ENCODE measurements around the gene RHOH.

The RHOH gene

GRCh38 chr4:40209401-40209800 lies 12.6 kb downstream of the RHOH start:
- DNase-seq = no peak

GRCh38 chr4:40210776-40211175 lies 13.9 kb downstream of the RHOH start:
- no peak for DNase-seq

GRCh38 chr4:40211224-40212185 lies 14.7 kb downstream of the RHOH start:
- DNase-seq = no peak

- DNase-seq = no peak
These were observed 16.1 kb downstream of the RHOH start for GRCh38 chr4:40212674-40213527.

- no peak for DNase-seq
These were observed 17.2 kb downstream of the RHOH start for GRCh38 chr4:40214038-40214437.

- DNase-seq = no peak
These were observed 18.0 kb downstream of the RHOH start for GRCh38 chr4:40214661-40215418.

GRCh38 chr4:40216622-40217366 lies 20.0 kb downstream of the RHOH start:
- DNase-seq = no peak

- DNase-seq = no peak
These were observed 24.9 kb downstream of the RHOH start for GRCh38 chr4:40221744-40222143.

- no peak for DNase-seq
These were observed 26.5 kb downstream of the RHOH start for GRCh38 chr4:40223343-40223742.

- DNase-seq = no peak
These were observed 27.6 kb downstream of the RHOH start for GRCh38 chr4:40224432-40224831.

- no peak for DNase-seq
These were observed 28.7 kb downstream of the RHOH start for GRCh38 chr4:40225497-40225896.

- DNase-seq = no peak
These were observed 30.5 kb downstream of the RHOH start for GRCh38 chr4:40227284-40227683.

GRCh38 chr4:40228497-40229365 lies 31.9 kb downstream of the RHOH start:
- DNase-seq = no peak

GRCh38 chr4:40231316-40231863 lies 34.6 kb downstream of the RHOH start:
- DNase-seq = no peak

- DNase-seq = no peak
These were observed 35.8 kb downstream of the RHOH start for GRCh38 chr4:40232610-40233009.

- no peak for DNase-seq
These were observed 36.4 kb downstream of the RHOH start for GRCh38 chr4:40233227-40233626.

- no peak for DNase-seq
These were observed 37.7 kb downstream of the RHOH start for GRCh38 chr4:40234519-40235039.

GRCh38 chr4:40238008-40238699 lies 41.3 kb downstream of the RHOH start:
- DNase-seq = no peak

GRCh38 chr4:40238700-40239548 lies 42.1 kb downstream of the RHOH start:
- no peak for DNase-seq

All from NCI-H1694 treated with DMSO at 0.1 percent for 48 hours (cell line).